ENCODE results near the gene MRPS18B.

GRCh38 chr6:30598912-30599624 is 18.6 kb upstream of the MRPS18B start:
- TF ChIP-seq POLR2A (IDR thresholded peaks at IDR 0.05): no peak
- no peak for TF ChIP-seq EP300 (IDR thresholded peaks at IDR 0.05)
- TF ChIP-seq CTCF (IDR thresholded peaks at IDR 0.05): no peak

Measured in upper lobe of left lung (tissue), 4 donors.